ENCODE results near the gene TRAPPC14. TPM values are rescaled to one million over a fixed set of nuclear protein-coding genes. Genes with fewer than 3 reads are reported as not detected.

Gene TRAPPC14
- total RNA-seq, 4 donors from 2014 or later: 2.6 to 6.7 (median 4.6) TPM

DNA sequence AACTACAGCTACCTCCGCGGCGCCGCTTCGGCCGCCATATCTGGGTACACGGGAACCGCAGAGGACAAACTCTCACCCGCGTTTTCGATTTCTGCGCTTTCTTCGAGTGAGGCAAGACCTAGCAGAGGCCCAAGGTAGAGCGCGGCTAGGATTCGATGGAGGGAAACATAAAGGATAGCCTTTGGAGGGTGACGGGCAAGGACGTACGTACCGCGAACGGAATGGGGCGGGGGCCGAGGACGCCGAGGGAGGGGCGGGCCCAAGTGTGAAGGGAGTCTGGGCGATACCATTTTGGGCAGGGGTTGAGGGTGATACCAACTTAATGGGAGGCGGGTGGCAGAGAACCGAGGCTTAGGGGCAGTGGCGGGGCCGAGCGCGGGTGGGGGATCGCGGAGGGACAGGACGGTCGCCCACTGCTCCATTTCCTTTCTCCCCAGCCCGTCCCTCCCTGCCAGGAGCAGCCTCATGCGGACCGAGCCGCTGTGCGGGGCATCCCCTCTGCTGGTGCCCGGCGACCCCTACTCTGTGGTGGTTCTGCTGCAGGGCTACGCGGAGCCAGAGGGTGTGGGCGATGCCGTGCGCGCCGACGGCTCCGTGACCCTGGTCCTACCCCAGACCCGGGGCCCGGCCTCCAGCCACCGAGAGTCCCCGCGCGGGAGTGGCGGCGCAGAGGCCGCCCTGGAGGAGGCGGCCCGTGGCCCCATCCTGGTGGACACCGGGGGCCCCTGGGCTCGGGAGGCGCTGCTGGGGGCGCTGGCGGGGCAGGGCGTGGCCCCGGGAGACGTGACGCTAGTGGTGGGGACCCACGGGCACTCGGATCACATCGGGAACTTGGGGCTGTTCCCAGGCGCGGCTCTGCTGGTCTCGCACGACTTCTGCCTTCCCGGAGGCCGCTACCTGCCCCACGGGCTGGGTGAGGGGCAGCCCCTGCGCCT lies 31.3 kb downstream of the TRAPPC14 start, which contains the start of gene MBLAC1:
Gene MBLAC1, plus strand, starts transcription at position 37 of the 935 bp plus-strand sequence. Its CDS starts 429 bp downstream, at position 466.
- TF ChIP-seq, protein P1, sequence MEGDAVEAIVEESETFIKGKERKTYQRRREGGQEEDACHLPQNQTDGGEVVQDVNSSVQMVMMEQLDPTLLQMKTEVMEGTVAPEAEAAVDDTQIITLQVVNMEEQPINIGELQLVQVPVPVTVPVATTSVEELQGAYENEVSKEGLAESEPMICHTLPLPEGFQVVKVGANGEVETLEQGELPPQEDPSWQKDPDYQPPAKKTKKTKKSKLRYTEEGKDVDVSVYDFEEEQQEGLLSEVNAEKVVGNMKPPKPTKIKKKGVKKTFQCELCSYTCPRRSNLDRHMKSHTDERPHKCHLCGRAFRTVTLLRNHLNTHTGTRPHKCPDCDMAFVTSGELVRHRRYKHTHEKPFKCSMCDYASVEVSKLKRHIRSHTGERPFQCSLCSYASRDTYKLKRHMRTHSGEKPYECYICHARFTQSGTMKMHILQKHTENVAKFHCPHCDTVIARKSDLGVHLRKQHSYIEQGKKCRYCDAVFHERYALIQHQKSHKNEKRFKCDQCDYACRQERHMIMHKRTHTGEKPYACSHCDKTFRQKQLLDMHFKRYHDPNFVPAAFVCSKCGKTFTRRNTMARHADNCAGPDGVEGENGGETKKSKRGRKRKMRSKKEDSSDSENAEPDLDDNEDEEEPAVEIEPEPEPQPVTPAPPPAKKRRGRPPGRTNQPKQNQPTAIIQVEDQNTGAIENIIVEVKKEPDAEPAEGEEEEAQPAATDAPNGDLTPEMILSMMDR (IDR thresholded peaks at IDR 0.05; ENCODE audit: low read depth): no peak

GRCh38 chr7:100126239-100126930 lies 32.1 kb downstream of the TRAPPC14 start:
- TF ChIP-seq, protein P1 (IDR thresholded peaks at IDR 0.05; ENCODE audit: low read depth): no peak

DNA sequence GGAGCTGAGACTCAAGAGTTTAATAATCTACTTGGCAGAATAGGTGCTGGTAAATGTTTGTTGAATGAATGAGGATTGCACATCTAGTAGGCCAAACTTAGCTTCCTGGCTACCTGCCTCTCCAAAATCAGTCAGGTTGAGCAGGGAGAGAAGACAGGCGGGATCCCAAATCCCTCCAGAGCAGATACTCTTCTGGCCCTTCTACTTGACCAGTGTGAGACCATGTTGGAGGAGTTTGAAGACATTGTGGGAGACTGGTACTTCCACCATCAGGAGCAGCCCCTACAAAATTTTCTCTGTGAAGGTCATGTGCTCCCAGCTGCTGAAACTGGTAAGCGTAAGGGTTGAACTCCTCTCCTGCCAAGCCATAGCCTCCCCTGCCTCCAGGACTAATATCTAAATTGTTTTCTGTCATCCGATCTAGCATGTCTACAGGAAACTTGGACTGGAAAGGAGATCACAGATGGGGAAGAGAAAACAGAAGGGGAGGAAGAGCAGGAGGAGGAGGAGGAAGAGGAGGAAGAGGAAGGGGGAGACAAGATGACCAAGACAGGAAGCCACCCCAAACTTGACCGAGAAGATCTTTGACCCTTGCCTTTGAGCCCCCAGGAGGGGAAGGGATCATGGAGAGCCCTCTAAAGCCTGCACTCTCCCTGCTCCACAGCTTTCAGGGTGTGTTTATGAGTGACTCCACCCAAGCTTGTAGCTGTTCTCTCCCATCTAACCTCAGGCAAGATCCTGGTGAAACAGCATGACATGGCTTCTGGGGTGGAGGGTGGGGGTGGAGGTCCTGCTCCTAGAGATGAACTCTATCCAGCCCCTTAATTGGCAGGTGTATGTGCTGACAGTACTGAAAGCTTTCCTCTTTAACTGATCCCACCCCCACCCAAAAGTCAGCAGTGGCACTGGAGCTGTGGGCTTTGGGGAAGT lies 34.0 kb downstream of the TRAPPC14 start:
- TF ChIP-seq, protein P1 (IDR thresholded peaks at IDR 0.05; ENCODE audit: low read depth): no peak

DNA sequence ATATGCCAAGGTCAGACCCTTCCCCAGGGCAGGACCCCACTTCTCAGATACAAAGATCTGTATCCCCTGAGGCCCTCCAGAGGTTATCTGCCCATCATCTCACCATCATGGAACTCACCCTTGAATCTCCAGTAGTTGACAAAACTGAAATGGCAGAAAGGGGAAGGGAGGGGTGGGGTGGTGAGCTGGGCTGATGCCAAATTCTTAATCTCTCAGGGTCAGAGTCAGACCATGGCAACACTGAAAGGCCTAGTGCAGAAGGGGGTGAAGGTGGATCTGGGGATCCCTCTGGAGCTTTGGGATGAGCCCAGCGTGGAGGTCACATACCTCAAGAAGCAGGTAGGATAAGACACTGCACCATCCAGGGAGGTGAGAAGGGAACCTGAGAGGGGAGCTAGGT lies 36.0 kb downstream of the TRAPPC14 start:
- TF ChIP-seq, protein P1 (IDR thresholded peaks at IDR 0.05; ENCODE audit: low read depth): no peak

GRCh38 chr7:100122067-100122466 lies 36.5 kb downstream of the TRAPPC14 start:
- TF ChIP-seq, protein P1 (IDR thresholded peaks at IDR 0.05; ENCODE audit: low read depth): no peak

- TF ChIP-seq, protein P1 (IDR thresholded peaks at IDR 0.05; ENCODE audit: low read depth): no peak
These were observed 37.8 kb downstream of the TRAPPC14 start for GRCh38 chr7:100120733-100121036.

All from subcutaneous adipose tissue (tissue), 4 donors.